GM23248 (cell line): Measurements from ENCODE around the gene ACTG1. TPM values are rescaled to one million over a fixed set of nuclear protein-coding genes. Genes with fewer than 3 reads are reported as not detected.

Source experiments
- DNase-seq: peaks from one replicate; pipeline ENCODE4 v3.0.0-alpha.2; 2015
- H2AFZ ChIP-seq: fragments of 200-600 bp; sonication (generic); 2 replicates; pipeline ENCODE4 v1.6.1; 2016; ENCODE audit warnings: antibody characterized with exemption
- H3F3A ChIP-seq: fragments of 200-600 bp; sonication (generic); 2 replicates; pipeline ENCODE4 v1.6.1; 2016; ENCODE audit warnings: mild to moderate bottlenecking, antibody characterized with exemption, mixed run types; ENCODE audit not compliant: insufficient read depth
- H3K27ac ChIP-seq: fragments of 200-600 bp; sonication (generic); 2 replicates; pipeline ENCODE4 v1.5.1; 2016; ENCODE audit warnings: mild to moderate bottlenecking
- H3K27me3 ChIP-seq: fragments of 200-600 bp; sonication (generic); replicated peaks from 2 replicates; pipeline ENCODE4 v1.6.1; 2016; ENCODE audit warnings: mild to moderate bottlenecking; ENCODE audit not compliant: insufficient read depth
- H3K36me3 ChIP-seq: fragments of 200-600 bp; sonication (generic); 2 replicates; pipeline ENCODE4 v1.6.1; 2016; ENCODE audit warnings: low read depth, mild to moderate bottlenecking
- H3K4me1 ChIP-seq: fragments of 200-600 bp; sonication (generic); 2 replicates; pipeline ENCODE4 v1.6.1; 2016; ENCODE audit warnings: mild to moderate bottlenecking; ENCODE audit not compliant: insufficient read depth
- H3K4me2 ChIP-seq: fragments of 200-600 bp; sonication (generic); one replicate; pipeline ENCODE4 v1.6.1; 2016; ENCODE audit warnings: mild to moderate bottlenecking; ENCODE audit not compliant: unreplicated experiment
- H3K4me3 ChIP-seq: fragments of 200-600 bp; sonication (generic); 2 replicates; pipeline ENCODE4 v1.5.1; 2016; ENCODE audit warnings: mild to moderate bottlenecking
- H3K79me2 ChIP-seq: fragments of 200-600 bp; sonication (generic); 2 replicates; pipeline ENCODE4 v1.6.1; 2016; ENCODE audit warnings: mild to moderate bottlenecking; ENCODE audit not compliant: insufficient read depth
- H3K9ac ChIP-seq: fragments of 200-600 bp; sonication (generic); 2 replicates; pipeline ENCODE4 v1.6.1; 2016; ENCODE audit warnings: mild to moderate bottlenecking
- H3K9me2 ChIP-seq: fragments of 200-600 bp; sonication (generic); 2 replicates; pipeline ENCODE4 v1.6.1; 2016; ENCODE audit warnings: mixed run types, mild to moderate bottlenecking, moderate library complexity; ENCODE audit not compliant: insufficient read depth
- H3K9me3 ChIP-seq: fragments of 200-600 bp; sonication (generic); one replicate; pipeline ENCODE4 v1.6.1; 2017; ENCODE audit warnings: low read depth
- H4K20me1 ChIP-seq: fragments of 200-600 bp; sonication (generic); 2 replicates; pipeline ENCODE4 v1.6.0; 2016; ENCODE audit not compliant: insufficient read depth
- EZH2 ChIP-seq: fragments of 200-600 bp; sonication (generic); IDR thresholded peaks from 2 replicates; pipeline ENCODE4 v1.6.1; 2018; ENCODE audit warnings: antibody characterized with exemption, mild to moderate bottlenecking; ENCODE audit not compliant: insufficient read depth, poor library complexity, severe bottlenecking
- EZH2phosphoT487 ChIP-seq: fragments of 200-600 bp; sonication (generic); IDR thresholded peaks from 2 replicates; pipeline ENCODE4 v1.6.1; 2018; ENCODE audit warnings: antibody characterized with exemption, moderate library complexity, mild to moderate bottlenecking, low read depth; ENCODE audit not compliant: insufficient read depth
- WGBS, 2 experiments: methylation state at CpG; one replicate each; pipeline ENCODE4 v1.1.6; 2015 to 2017; ENCODE audit warnings: low lambda C conversion rate in 2 of 2, low coverage in 1 of 2; ENCODE audit errors: missing lambda C conversion rate in 2 of 2; 5-methylcytosine and 5-hydroxymethylcytosine counted together
- in situ Hi-C: fragments of 300-500 bp; cut with MboI; formaldehyde crosslinking; loops from 2 replicates; pipeline ENCODE4 v1.15.0; 2020
- polyA plus RNA-seq: library from polyadenylated mRNA; unstranded; fragments of >200 nt; fragmentation: Nextera tagmentation; extraction: Ambion mirVana; gene quantifications from 2 replicates; pipeline ENCODE4 v1.2.1, GENCODE V29; 2016
- total RNA-seq: library from RNA; depleted of rRNA; stranded (reverse); fragments of >200 nt; shearing (Covaris generic); gene quantifications from 2 replicates; pipeline ENCODE4 v1.2.3, GENCODE V29; 2014

Gene ACTG1
- total and polyA plus RNA-seq, 2 experiments from 2014 or later, result 3,778 to 9,349 TPM

DNA sequence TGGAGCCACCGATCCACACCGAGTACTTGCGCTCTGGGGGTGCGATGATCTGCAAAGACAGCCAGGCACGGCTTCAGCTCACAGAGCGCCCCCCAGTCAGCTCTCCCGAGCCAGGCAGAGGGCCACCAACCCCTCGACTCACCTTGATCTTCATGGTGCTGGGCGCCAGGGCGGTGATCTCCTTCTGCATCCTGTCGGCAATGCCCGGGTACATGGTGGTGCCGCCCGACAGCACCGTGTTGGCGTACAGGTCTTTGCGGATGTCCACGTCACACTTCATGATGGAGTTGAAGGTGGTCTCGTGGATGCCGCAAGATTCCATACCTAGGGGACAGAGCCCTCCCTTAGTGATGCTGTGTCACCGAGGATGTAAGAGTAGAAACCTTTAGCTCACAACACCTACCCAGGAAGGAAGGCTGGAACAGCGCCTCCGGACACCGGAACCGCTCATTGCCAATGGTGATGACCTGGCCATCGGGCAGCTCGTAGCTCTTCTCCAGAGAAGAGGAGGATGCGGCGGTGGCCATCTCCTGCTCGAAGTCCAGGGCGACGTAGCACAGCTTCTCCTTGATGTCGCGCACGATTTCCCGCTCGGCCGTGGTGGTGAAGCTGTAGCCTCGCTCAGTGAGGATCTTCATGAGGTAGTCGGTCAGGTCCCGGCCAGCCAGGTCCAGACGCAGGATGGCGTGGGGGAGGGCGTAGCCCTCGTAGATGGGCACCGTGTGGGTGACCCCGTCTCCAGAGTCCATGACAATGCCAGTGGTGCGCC lies 1.6 kb downstream of the ACTG1 start:
- WGBS, 2 experiments, result 1% methylated on average over 43 to 48 of the region's 48 CpGs
- peaks cover 34% of the 10 kb centered on the region for H3K36me3 ChIP-seq

DNA sequence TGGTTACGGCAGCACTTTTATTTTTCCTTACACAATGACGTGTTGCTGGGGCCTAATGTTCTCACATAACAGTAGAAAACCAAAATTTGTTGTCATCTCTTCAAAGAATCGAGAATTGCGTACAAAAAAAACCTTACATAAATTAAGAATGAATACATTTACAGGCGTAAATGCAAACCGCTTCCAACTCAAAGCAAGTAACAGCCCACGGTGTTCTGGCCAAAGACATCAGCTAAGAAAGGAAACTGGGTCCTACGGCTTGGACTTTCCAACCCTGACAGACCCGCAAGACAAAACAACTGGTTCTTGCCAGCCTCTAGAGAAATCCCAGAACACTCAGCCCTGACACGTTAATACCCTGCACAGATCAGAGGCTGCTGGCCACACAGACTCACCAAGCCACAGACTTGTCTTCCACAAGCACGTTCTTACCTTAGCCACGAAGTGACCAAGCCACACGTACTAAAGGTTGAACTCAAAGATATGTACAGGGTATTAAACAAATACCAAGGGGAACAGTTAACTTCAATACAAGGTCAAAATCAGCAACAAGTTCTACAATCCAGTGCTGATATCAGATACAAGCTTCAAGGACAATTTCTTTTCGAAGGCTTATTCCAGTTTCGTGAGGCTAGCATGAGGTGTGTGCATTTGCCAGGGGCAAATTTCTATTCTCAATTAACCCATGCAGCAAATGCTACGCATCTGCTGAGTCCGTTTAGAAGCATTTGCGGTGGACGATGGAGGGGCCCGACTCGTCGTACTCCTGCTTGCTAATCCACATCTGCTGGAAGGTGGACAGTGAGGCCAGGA lies 2.4 kb downstream of the ACTG1 start:
- Histone ChIP-seq H3K27ac (peak overlapping the region; percentile 69), H3K27me3 (no peaks in the 10 kb centered on the region), H2AFZ (no peak overlapping the region), H3K4me1 (no peaks in the 10 kb centered on the region), H3K9me3 (no peaks in the 10 kb centered on the region), H3K4me2 (peak overlapping the region; percentile 95), H4K20me1 (peaks cover 32% of the 10 kb centered on the region; the same call in 1 of the 2 replicates), H3K4me3 (peak overlapping the region; percentile 97), H3K9ac (peak overlapping the region; percentile 89), H3K9me2 (no peaks in the 10 kb centered on the region), H3K79me2 (peaks cover 43% of the 10 kb centered on the region), H3F3A (peaks cover 60% of the 10 kb centered on the region), H3K36me3 (peaks cover 34% of the 10 kb centered on the region)
- in situ Hi-C loops, result no loop called here
- no peak for TF ChIP-seq EZH2
- no peak for TF ChIP-seq EZH2phosphoT487
- WGBS, 2 experiments, result 1% methylated on average over 22 of the region's 22 CpGs
- peak; percentile 36 for DNase-seq

More for the DNA sequence above, 1.6 kb downstream of the ACTG1 start:
- peaks cover 68% of the 10 kb centered on the region for H3F3A ChIP-seq
- in situ Hi-C loops, result no loop called here
- peaks cover under 1% of the 10 kb centered on the region; the same call in 1 of the 2 replicates for H3K4me1 ChIP-seq
- peak overlapping the region; percentile 69 for H3K27ac ChIP-seq
- H3K9me2 ChIP-seq, result no peaks in the 10 kb centered on the region
- peaks cover 32% of the 10 kb centered on the region; the same call in 1 of the 2 replicates for H4K20me1 ChIP-seq
- H3K27me3 ChIP-seq, result no peaks in the 10 kb centered on the region
- peak overlapping the region; percentile 97 for H3K4me3 ChIP-seq
- TF ChIP-seq EZH2phosphoT487 (no peak), EZH2 (no peak)
- H3K9ac ChIP-seq, result peak overlapping the region; percentile 89
- H3K4me2 ChIP-seq, result peak overlapping the region; percentile 95
- H3K9me3 ChIP-seq, result no peaks in the 10 kb centered on the region
- peaks cover 51% of the 10 kb centered on the region for H3K79me2 ChIP-seq
- peak; percentile 61 for DNase-seq
- no peak overlapping the region for H2AFZ ChIP-seq

DNA sequence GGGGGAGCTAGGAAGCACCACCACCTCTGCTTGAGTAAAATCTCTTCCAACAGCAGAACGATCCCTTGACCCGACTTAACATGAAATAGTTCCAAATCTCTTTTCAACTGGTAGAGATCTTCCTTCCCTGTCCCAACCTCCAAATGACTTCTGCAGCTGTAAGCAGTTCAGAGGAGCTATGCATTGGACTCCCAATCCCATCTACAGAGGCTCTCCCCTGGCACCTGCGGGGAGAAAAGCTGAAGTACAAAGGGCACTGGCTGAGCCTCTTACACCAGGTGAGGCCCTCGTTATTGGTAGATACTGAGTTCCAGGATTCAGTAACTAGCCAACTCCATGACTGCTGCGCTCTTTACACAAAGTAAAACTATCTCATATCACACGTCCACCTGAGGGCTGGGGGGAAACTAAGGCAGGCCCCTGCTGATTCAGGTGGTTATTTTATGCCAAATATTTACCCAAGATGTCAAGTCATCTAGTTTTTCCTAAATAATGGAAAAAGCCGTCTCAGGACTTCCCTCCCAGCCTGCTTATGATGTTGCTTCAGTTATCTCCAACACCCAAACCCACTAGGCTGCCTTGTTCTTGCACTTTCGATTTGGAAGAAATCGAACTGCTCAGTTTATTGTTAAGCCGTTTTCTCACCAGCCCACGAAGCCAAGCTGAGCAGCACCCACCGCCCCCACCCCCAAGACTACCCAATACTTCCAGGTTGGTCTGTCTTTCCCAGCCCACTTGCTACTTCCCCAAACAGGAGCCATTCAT lies 3.2 kb downstream of the ACTG1 start:
- DNase-seq, result peak; percentile 44
- no peaks in the 10 kb centered on the region for H3K9me3 ChIP-seq
- peak overlapping the region; percentile 69 for H3K27ac ChIP-seq
- 18% methylated on average over 12 of the region's 12 CpGs for WGBS, 2 experiments
- in situ Hi-C loops, result no loop called here
- H3K4me2 ChIP-seq, result peak overlapping the region; percentile 95
- H3K4me3 ChIP-seq, result peak overlapping the region; percentile 97
- TF ChIP-seq EZH2phosphoT487 (no peak), EZH2 (no peak)
- no peak overlapping the region for H2AFZ ChIP-seq
- H3F3A ChIP-seq, result peaks cover 59% of the 10 kb centered on the region
- peak overlapping the region; percentile 89 for H3K9ac ChIP-seq
- peaks cover 41% of the 10 kb centered on the region for H3K79me2 ChIP-seq
- no peaks in the 10 kb centered on the region for H3K4me1 ChIP-seq
- peaks cover 32% of the 10 kb centered on the region; the same call in 1 of the 2 replicates for H4K20me1 ChIP-seq
- H3K27me3 ChIP-seq, result no peaks in the 10 kb centered on the region
- H3K9me2 ChIP-seq, result no peaks in the 10 kb centered on the region
- H3K36me3 ChIP-seq, result peaks cover 34% of the 10 kb centered on the region
